ENCODE data around the gene OBSCN.

DNA sequence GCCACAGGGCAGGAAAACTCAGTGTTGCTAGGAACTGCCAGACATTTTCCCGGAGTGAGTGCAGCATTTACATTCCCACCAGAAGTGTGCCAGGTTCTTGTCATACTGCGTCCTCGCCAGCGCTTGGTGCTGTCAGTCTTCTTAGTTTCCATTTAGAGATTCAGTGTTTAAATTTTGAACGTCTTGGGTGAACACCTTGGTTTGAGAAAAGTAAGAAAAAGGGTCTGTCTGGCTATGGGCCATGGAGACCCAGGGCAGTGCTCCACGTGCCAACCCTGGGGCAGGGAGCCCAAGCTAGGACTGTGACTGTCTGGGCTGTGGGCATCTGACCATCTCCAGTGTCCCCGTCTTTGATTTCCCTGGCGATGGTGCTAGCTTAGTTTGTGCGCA is 26.2 kb upstream of the OBSCN start:
- TF ChIP-seq, protein P1, sequence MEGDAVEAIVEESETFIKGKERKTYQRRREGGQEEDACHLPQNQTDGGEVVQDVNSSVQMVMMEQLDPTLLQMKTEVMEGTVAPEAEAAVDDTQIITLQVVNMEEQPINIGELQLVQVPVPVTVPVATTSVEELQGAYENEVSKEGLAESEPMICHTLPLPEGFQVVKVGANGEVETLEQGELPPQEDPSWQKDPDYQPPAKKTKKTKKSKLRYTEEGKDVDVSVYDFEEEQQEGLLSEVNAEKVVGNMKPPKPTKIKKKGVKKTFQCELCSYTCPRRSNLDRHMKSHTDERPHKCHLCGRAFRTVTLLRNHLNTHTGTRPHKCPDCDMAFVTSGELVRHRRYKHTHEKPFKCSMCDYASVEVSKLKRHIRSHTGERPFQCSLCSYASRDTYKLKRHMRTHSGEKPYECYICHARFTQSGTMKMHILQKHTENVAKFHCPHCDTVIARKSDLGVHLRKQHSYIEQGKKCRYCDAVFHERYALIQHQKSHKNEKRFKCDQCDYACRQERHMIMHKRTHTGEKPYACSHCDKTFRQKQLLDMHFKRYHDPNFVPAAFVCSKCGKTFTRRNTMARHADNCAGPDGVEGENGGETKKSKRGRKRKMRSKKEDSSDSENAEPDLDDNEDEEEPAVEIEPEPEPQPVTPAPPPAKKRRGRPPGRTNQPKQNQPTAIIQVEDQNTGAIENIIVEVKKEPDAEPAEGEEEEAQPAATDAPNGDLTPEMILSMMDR (conservative IDR thresholded peaks at IDR 0.05) = no peak
- TF ChIP-seq ZFX (IDR thresholded peaks at IDR 0.05) = no peak

Measured in C4-2B (cell line).